ENCODE data around the gene GASK1A.

DNA sequence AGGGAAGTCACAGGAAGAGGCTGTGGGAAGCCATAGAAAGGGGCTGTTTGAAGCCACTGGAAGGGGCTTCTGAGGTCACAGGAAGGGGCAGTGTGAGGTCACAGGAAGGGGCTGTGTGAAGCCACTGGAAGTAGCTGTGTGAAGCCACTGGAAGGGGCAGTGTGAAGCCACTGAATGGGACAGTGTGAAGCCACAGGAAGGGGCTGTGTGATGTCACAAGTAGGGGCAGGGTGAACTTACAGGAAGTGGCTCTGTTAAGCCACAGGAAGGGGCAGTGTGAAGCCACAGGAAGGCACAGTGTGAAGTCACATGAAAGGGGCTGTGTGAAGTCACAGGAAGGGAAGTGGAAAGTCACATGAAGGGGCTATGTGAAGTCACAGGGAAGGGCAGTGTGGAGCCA is 33.1 kb downstream of the GASK1A start:
- TF ChIP-seq, protein P1, sequence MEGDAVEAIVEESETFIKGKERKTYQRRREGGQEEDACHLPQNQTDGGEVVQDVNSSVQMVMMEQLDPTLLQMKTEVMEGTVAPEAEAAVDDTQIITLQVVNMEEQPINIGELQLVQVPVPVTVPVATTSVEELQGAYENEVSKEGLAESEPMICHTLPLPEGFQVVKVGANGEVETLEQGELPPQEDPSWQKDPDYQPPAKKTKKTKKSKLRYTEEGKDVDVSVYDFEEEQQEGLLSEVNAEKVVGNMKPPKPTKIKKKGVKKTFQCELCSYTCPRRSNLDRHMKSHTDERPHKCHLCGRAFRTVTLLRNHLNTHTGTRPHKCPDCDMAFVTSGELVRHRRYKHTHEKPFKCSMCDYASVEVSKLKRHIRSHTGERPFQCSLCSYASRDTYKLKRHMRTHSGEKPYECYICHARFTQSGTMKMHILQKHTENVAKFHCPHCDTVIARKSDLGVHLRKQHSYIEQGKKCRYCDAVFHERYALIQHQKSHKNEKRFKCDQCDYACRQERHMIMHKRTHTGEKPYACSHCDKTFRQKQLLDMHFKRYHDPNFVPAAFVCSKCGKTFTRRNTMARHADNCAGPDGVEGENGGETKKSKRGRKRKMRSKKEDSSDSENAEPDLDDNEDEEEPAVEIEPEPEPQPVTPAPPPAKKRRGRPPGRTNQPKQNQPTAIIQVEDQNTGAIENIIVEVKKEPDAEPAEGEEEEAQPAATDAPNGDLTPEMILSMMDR (IDR thresholded peaks at IDR 0.05): no peak
- TF ChIP-seq POLR2A (IDR thresholded peaks at IDR 0.05): no peak
